Rectal smooth muscle tissue (tissue), 1 donor: ENCODE data around the gene BPNT1.
A peak's percentile ranks its signal among the peaks of the same experiment; 100 is the strongest.

Source experiments
- H3K27ac ChIP-seq: one replicate; pipeline ENCODE4 v1.7.0; 2013; ENCODE audit warnings: low read depth, low read length, inconsistent platforms
- H3K27me3 ChIP-seq: one replicate; pipeline ENCODE4 v1.7.0; 2013; ENCODE audit warnings: low read length; ENCODE audit not compliant: control insufficient read depth, insufficient read depth
- H3K36me3 ChIP-seq: one replicate; pipeline ENCODE4 v1.7.0; 2013; ENCODE audit warnings: low read length; ENCODE audit not compliant: control insufficient read depth, insufficient read depth
- H3K4me1 ChIP-seq: one replicate; pipeline ENCODE4 v1.7.0; 2013; ENCODE audit warnings: low read length; ENCODE audit not compliant: control insufficient read depth, insufficient read depth
- H3K4me3 ChIP-seq: one replicate; pipeline ENCODE4 v1.7.0; 2013; ENCODE audit warnings: low read length
- H3K9ac ChIP-seq: one replicate; pipeline ENCODE4 v1.7.0; 2013; ENCODE audit warnings: low read length

Gene BPNT1

DNA sequence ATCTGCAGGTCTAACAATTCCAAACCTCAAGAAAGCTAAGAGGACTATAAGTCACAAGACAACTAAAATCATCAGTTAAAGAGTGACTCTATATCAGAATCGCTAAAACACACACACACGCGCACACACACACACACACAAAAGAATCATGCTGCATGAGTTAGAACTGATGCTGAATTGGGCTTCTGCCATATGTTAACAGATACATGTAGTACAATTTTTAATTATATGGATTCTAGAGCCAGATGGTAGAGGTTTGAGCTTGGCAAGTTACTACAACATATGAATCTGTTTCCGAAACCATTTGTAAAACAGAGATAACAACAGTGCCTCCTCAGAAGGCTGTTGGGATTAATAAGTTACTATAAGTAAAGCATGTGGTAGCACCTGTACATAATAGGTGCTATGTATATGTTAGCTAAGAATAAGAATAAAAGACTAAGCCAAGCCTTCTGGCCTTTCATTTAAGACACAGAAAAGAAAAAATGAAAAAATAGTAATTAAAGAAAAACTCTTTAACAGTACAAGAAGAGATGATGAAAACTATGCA lies 61.2 kb downstream of the BPNT1 start:
- no peaks in the 10 kb centered on the region for H3K27me3 ChIP-seq
- H3K9ac ChIP-seq, result no peak overlapping the region
- no peak overlapping the region for H3K4me3 ChIP-seq
- peaks cover 3% of the 10 kb centered on the region for H3K36me3 ChIP-seq
- H3K4me1 ChIP-seq, result no peaks in the 10 kb centered on the region
- no peak overlapping the region for H3K27ac ChIP-seq

DNA sequence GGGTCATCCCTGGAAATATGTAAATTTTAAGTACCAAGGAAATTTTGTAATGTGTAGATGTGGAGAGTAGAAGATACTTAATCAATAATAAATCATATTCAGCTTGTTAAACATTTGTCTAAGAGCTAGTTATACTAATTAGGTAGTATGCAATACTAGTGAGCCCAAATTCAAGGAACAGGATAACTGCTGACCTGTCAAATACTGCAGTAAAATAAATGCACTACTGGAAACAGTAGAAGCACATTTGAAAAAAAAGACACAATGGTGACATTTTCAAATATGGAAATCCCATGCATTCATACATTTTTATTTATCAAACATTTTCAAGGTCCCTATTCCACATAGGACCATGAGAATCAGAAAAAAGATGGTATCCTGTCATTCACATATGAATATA lies 70.5 kb downstream of the BPNT1 start:
- Histone ChIP-seq H3K27me3 (no peaks in the 10 kb centered on the region), H3K4me3 (no peak overlapping the region), H3K27ac (no peak overlapping the region), H3K9ac (no peak overlapping the region), H3K4me1 (no peaks in the 10 kb centered on the region), H3K36me3 (peaks cover 23% of the 10 kb centered on the region)

DNA sequence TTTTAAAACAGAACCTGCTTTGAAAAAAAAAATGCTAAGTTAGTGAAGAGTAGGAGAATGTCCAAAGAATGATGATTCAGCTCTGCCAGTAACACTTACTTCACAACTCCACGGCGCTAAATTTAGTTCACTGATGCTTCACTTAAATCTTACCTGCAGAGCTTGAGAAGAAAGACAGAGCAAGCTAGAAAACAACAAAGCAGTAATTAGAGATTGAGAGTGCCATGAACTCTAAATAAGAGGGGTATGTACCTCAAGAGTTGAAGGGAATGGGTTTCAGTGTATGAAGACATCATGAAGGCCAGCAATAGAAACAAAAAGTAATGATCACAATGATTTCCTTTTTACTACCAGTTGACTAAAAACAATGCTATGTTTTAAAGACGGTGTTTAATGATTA lies 76.1 kb downstream of the BPNT1 start:
- Histone ChIP-seq H3K27me3 (no peaks in the 10 kb centered on the region), H3K36me3 (peaks cover 10% of the 10 kb centered on the region), H3K4me3 (no peak overlapping the region), H3K9ac (no peak overlapping the region), H3K4me1 (no peaks in the 10 kb centered on the region), H3K27ac (no peak overlapping the region)

DNA sequence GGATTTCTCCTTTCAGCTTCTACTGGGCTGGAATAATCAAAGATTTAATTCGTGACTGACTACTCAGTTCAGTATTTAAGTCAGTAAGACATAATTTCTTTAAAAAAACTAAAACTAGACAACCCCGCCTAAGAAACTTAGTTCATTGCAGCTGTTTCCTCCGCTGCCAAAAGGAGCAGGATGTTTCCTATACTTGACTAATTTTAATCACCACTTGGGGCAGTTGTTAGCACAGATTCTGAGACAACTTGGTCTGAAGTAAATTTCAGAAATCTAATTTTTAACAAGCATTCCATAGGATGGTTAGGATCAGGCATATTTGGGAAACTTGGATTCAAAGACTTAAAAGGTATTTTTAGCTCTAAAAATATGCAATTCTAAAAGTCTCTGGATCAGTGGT lies 77.3 kb downstream of the BPNT1 start:
- H3K27me3 ChIP-seq, result no peaks in the 10 kb centered on the region
- no peak overlapping the region for H3K9ac ChIP-seq
- H3K36me3 ChIP-seq, result peaks cover 8% of the 10 kb centered on the region
- H3K4me3 ChIP-seq, result no peak overlapping the region
- H3K4me1 ChIP-seq, result no peaks in the 10 kb centered on the region
- peak overlapping the region; percentile 7 for H3K27ac ChIP-seq

DNA sequence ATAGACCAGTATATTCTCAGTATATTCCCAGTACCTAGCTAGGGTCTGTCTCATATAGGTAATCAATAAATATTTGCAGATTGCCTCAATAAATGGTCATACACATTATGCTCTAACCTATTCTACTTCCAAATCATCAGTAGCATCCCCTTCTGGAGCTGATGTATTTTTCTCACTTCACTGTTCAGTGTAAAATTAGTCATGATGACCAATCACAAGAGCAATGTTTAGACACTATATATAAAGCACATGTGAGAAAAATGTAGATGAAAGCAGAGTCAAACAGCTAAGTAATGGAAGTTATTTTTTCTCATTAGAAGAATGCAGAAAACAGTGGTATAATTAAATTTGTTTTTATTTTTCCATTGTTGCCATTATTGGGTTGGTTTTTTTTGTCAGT lies 78.0 kb downstream of the BPNT1 start:
- no peaks in the 10 kb centered on the region for H3K4me1 ChIP-seq
- H3K9ac ChIP-seq, result no peak overlapping the region
- no peak overlapping the region for H3K27ac ChIP-seq
- peaks cover 8% of the 10 kb centered on the region for H3K36me3 ChIP-seq
- no peak overlapping the region for H3K4me3 ChIP-seq
- H3K27me3 ChIP-seq, result no peaks in the 10 kb centered on the region
